GM23338 (cell line): ENCODE data around the gene NDUFA13. TPM values are rescaled to one million over a fixed set of nuclear protein-coding genes. Genes with fewer than 3 reads are reported as not detected.

ENCODE experiments used
- ATAC-seq: fragments of 200-7000 bp; cut with Tn5 transposase; 3 replicates; pipeline ENCODE4 v1.9.1; 2020
- DNase-seq: peaks from one replicate; pipeline ENCODE4 v3.0.0-alpha.2; 2015; ENCODE audit warnings: low spot score
- H2AFZ ChIP-seq: fragments of 200-600 bp; sonication (generic); 2 replicates; pipeline ENCODE4 v1.8.0; 2016; ENCODE audit warnings: antibody characterized with exemption, mild to moderate bottlenecking, moderate library complexity
- H3F3A ChIP-seq: fragments of 200-600 bp; sonication (generic); replicated peaks from 2 replicates; pipeline ENCODE4 v1.8.0; 2017; ENCODE audit warnings: antibody characterized with exemption, mixed run types, low read depth
- H3K27ac ChIP-seq: fragments of 200-600 bp; sonication (generic); 2 replicates; pipeline ENCODE4 v1.6.1; 2016; ENCODE audit warnings: low read depth
- H3K27me3 ChIP-seq: fragments of 200-600 bp; sonication (generic); 2 replicates; pipeline ENCODE4 v1.8.0; 2016; ENCODE audit warnings: mild to moderate bottlenecking, mixed run types, moderate library complexity; ENCODE audit not compliant: insufficient read depth
- H3K36me3 ChIP-seq: fragments of 200-600 bp; sonication (generic); 2 replicates; pipeline ENCODE4 v1.8.0; 2016; ENCODE audit warnings: mild to moderate bottlenecking; ENCODE audit not compliant: insufficient read depth
- H3K4me1 ChIP-seq: fragments of 200-600 bp; sonication (generic); 2 replicates; pipeline ENCODE4 v1.8.0; 2016; ENCODE audit warnings: mild to moderate bottlenecking, moderate library complexity; ENCODE audit not compliant: insufficient read depth
- H3K4me2 ChIP-seq: fragments of 200-600 bp; sonication (generic); 2 replicates; pipeline ENCODE4 v1.7.1; 2017; ENCODE audit warnings: mixed run types
- H3K4me3 ChIP-seq: fragments of 200-600 bp; sonication (generic); 2 replicates; pipeline ENCODE4 v1.6.1; 2016; ENCODE audit warnings: mixed run types
- H3K79me2 ChIP-seq: fragments of 200-600 bp; sonication (generic); replicated peaks from 2 replicates; pipeline ENCODE4 v1.8.0; 2017; ENCODE audit warnings: mild to moderate bottlenecking; ENCODE audit not compliant: insufficient read depth
- H3K9me2 ChIP-seq: fragments of 200-600 bp; sonication (generic); 2 replicates; pipeline ENCODE4 v1.8.0; 2017; ENCODE audit not compliant: insufficient read depth
- H4K20me1 ChIP-seq: fragments of 200-600 bp; sonication (generic); replicated peaks from 2 replicates; pipeline ENCODE4 v1.8.0; 2017; ENCODE audit warnings: mild to moderate bottlenecking; ENCODE audit not compliant: insufficient read depth
- H3K27ac Mint-ChIP-seq: 2 replicates; pipeline ENCODE4 v1.8.0; 2020; ENCODE audit warnings: inconsistent platforms, mild to moderate bottlenecking, moderate library complexity, mixed read lengths
- H3K27me3 Mint-ChIP-seq: 3 replicates; pipeline ENCODE4 v1.8.0; 2022; ENCODE audit warnings: low read depth, mild to moderate bottlenecking, moderate library complexity, mixed read lengths, inconsistent platforms; ENCODE audit not compliant: insufficient read depth, poor library complexity
- H3K36me3 Mint-ChIP-seq: 3 replicates; pipeline ENCODE4 v1.8.0; 2021; ENCODE audit warnings: low read depth, mild to moderate bottlenecking, inconsistent platforms, moderate library complexity, mixed read lengths
- H3K4me1 Mint-ChIP-seq: 3 replicates; pipeline ENCODE4 v1.8.0; 2020; ENCODE audit warnings: mild to moderate bottlenecking, inconsistent platforms, mixed read lengths
- H3K4me3 Mint-ChIP-seq: 3 replicates; pipeline ENCODE4 v1.8.0; 2021; ENCODE audit warnings: moderate library complexity, mild to moderate bottlenecking, inconsistent platforms, mixed read lengths
- H3K9me3 Mint-ChIP-seq: 3 replicates; pipeline ENCODE4 v1.8.0; 2020; ENCODE audit warnings: moderate library complexity, mild to moderate bottlenecking, inconsistent platforms, mixed read lengths
- EZH2 ChIP-seq: fragments of 200-600 bp; sonication (generic); IDR thresholded peaks from one replicate; pipeline ENCODE4 v1.8.0; 2017; ENCODE audit warnings: antibody characterized with exemption, mild to moderate bottlenecking, low read depth; ENCODE audit not compliant: unreplicated experiment
- EZH2phosphoT487 ChIP-seq: fragments of 200-600 bp; sonication (generic); IDR thresholded peaks from one replicate; pipeline ENCODE4 v1.8.1; 2018; ENCODE audit warnings: antibody characterized with exemption; ENCODE audit not compliant: unreplicated experiment
- JUNB ChIP-seq: IDR thresholded peaks from one replicate; pipeline ENCODE4 v1.6.1; 2016; ENCODE audit warnings: antibody characterized with exemption; ENCODE audit not compliant: unreplicated experiment
- NANOG ChIP-seq: IDR thresholded peaks from 2 replicates; pipeline ENCODE4 v1.6.1; 2016; ENCODE audit warnings: antibody characterized with exemption, borderline replicate concordance
- ZNF331 ChIP-seq: fragments of 250-450 bp; sonication (Bioruptor Pico); IDR thresholded peaks from 2 replicates; pipeline ENCODE4 v1.5.0; 2020; ENCODE audit warnings: low read depth, mild to moderate bottlenecking, moderate library complexity
- polyA plus RNA-seq: library from polyadenylated mRNA; unstranded; fragments of >200 nt; fragmentation: Nextera tagmentation; extraction: Ambion mirVana; gene quantifications from 2 replicates; pipeline ENCODE4 v1.2.1, GENCODE V29; 2016
- total RNA-seq: library from RNA; depleted of rRNA; stranded (reverse); fragments of >200 nt; shearing (Covaris generic); gene quantifications from 2 replicates; pipeline ENCODE4 v1.2.3, GENCODE V29; 2014
- TF ChIP-seq, protein P1 (sequence below): fragments of 250-450 bp; sonication (Bioruptor Pico); IDR thresholded peaks from 2 replicates; pipeline ENCODE4 v1.5.0; 2020; ENCODE audit warnings: mild to moderate bottlenecking, moderate library complexity

The NDUFA13 gene
- total and polyA plus RNA-seq, 2 experiments from 2014 or later, result 143 to 598 TPM

DNA sequence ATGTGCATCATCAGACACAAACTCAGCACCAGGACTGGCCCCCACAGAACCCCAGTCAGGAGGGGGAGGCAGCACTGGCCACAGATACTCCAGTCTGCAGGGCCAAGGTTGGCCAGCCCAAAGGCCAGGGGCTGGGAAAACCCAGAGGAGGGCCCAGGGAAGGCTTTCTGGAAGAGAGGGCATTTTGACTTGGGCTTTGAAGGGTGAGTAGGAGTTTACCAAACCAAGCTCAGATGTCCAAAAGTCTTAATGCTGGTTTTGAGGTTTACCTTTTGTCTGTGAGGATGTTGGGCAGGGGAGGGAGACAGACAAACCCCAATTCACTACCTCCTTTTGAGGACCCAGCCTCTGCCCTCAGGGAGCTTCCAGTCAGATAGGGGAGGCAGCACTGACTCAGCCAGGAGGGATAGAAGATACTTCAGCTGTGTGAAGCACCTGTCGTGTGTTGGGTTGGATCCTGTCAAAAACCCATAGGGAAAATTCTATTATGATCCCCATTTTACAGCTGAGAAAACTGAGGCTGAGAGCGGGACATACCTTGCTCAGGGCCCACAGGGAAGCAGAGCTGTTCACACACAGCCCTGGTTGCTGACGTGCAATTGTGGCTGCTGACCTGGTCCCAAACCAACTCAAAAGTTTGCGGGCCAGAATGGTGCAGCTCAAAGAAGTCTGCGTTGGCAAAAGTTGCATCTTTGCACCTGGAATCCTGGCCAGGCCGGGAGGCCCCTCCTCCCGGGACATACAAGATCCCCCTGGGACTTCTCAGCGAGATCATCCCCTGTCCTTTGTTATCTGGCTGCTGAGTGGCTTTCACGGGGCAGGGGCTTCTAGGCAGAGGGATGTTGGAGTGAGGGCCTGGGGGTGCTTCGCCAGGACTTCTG is 35.2 kb downstream of the NDUFA13 start:
- Histone ChIP-seq H4K20me1 (no peaks in the 10 kb centered on the region), H3K27ac (no peak overlapping the region), H3K27me3 (no peaks in the 10 kb centered on the region), H3F3A (peaks cover 7% of the 10 kb centered on the region; the same call in 1 of the 2 replicates), H3K4me2 (no peak overlapping the region), H3K36me3 (no peaks in the 10 kb centered on the region), H3K79me2 (no peaks in the 10 kb centered on the region), H3K9me2 (no peaks in the 10 kb centered on the region), H3K4me1 (no peaks in the 10 kb centered on the region), H3K4me3 (no peak overlapping the region), H2AFZ (no peak overlapping the region)
- Mint-ChIP-seq H3K9me3 (no peaks in the 10 kb centered on the region; the same call in 1 of the 3 replicates), H3K27me3 (peaks cover 11% of the 10 kb centered on the region), H3K27ac (no peak overlapping the region), H3K4me3 (no peak overlapping the region), H3K4me1 (peaks cover 6% of the 10 kb centered on the region; the same call in 1 of the 3 replicates), H3K36me3 (no peaks in the 10 kb centered on the region; the same call in 2 of the 3 replicates)
- TF ChIP-seq ZNF331 (CRISPR knock-in tag) (no peak), EZH2phosphoT487 (no peak), JUNB (no peak), NANOG (no peak), EZH2 (no peak)
- TF ChIP-seq, protein P1, sequence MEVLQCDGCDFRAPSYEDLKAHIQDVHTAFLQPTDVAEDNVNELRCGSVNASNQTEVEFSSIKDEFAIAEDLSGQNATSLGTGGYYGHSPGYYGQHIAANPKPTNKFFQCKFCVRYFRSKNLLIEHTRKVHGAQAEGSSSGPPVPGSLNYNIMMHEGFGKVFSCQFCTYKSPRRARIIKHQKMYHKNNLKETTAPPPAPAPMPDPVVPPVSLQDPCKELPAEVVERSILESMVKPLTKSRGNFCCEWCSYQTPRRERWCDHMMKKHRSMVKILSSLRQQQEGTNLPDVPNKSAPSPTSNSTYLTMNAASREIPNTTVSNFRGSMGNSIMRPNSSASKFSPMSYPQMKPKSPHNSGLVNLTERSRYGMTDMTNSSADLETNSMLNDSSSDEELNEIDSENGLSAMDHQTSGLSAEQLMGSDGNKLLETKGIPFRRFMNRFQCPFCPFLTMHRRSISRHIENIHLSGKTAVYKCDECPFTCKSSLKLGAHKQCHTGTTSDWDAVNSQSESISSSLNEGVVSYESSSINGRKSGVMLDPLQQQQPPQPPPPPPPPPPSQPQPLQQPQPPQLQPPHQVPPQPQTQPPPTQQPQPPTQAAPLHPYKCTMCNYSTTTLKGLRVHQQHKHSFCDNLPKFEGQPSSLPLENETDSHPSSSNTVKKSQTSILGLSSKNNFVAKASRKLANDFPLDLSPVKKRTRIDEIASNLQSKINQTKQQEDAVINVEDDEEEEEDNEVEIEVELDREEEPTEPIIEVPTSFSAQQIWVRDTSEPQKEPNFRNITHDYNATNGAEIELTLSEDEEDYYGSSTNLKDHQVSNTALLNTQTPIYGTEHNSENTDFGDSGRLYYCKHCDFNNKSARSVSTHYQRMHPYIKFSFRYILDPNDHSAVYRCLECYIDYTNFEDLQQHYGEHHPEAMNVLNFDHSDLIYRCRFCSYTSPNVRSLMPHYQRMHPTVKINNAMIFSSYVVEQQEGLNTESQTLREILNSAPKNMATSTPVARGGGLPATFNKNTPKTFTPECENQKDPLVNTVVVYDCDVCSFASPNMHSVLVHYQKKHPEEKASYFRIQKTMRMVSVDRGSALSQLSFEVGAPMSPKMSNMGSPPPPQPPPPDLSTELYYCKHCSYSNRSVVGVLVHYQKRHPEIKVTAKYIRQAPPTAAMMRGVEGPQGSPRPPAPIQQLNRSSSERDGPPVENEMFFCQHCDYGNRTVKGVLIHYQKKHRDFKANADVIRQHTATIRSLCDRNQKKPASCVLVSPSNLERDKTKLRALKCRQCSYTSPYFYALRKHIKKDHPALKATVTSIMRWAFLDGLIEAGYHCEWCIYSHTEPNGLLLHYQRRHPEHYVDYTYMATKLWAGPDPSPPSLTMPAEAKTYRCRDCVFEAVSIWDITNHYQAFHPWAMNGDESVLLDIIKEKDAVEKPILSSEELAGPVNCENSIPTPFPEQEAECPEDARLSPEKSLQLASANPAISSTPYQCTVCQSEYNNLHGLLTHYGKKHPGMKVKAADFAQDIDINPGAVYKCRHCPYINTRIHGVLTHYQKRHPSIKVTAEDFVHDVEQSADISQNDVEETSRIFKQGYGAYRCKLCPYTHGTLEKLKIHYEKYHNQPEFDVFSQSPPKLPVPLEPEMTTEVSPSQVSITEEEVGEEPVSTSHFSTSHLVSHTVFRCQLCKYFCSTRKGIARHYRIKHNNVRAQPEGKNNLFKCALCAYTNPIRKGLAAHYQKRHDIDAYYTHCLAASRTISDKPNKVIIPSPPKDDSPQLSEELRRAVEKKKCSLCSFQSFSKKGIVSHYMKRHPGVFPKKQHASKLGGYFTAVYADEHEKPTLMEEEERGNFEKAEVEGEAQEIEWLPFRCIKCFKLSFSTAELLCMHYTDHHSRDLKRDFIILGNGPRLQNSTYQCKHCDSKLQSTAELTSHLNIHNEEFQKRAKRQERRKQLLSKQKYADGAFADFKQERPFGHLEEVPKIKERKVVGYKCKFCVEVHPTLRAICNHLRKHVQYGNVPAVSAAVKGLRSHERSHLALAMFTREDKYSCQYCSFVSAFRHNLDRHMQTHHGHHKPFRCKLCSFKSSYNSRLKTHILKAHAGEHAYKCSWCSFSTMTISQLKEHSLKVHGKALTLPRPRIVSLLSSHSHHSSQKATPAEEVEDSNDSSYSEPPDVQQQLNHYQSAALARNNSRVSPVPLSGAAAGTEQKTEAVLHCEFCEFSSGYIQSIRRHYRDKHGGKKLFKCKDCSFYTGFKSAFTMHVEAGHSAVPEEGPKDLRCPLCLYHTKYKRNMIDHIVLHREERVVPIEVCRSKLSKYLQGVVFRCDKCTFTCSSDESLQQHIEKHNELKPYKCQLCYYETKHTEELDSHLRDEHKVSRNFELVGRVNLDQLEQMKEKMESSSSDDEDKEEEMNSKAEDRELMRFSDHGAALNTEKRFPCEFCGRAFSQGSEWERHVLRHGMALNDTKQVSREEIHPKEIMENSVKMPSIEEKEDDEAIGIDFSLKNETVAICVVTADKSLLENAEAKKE (CRISPR knock-in tag), result no peak
- DNase-seq (no peak), ATAC-seq (no peak)
